ENCODE measurements around the gene XXYLT1.

- TF ChIP-seq GTF2F1 (IDR thresholded peaks at IDR 0.05; ENCODE audit: borderline replicate concordance, low read depth, low read length) = no peak
- no peak for TF ChIP-seq RXRA (IDR thresholded peaks at IDR 0.05; ENCODE audit: insufficient read depth, low read depth, low read length)
- no peak for TF ChIP-seq MAFK (IDR thresholded peaks at IDR 0.05; ENCODE audit: low read depth, low read length)
- TF ChIP-seq, protein P1, sequence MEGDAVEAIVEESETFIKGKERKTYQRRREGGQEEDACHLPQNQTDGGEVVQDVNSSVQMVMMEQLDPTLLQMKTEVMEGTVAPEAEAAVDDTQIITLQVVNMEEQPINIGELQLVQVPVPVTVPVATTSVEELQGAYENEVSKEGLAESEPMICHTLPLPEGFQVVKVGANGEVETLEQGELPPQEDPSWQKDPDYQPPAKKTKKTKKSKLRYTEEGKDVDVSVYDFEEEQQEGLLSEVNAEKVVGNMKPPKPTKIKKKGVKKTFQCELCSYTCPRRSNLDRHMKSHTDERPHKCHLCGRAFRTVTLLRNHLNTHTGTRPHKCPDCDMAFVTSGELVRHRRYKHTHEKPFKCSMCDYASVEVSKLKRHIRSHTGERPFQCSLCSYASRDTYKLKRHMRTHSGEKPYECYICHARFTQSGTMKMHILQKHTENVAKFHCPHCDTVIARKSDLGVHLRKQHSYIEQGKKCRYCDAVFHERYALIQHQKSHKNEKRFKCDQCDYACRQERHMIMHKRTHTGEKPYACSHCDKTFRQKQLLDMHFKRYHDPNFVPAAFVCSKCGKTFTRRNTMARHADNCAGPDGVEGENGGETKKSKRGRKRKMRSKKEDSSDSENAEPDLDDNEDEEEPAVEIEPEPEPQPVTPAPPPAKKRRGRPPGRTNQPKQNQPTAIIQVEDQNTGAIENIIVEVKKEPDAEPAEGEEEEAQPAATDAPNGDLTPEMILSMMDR (IDR thresholded peaks at IDR 0.05; ENCODE audit: control extremely low read depth in 1 of 3, insufficient read depth in 1 of 3, low read depth in 1 of 3, low read length in 3 of 3) = no peak
These were observed 213.2 kb downstream of the XXYLT1 start for GRCh38 chr3:195057716-195058115.
